ENCODE results near the gene DBN1. TPM values are rescaled to one million over a fixed set of nuclear protein-coding genes. Genes with fewer than 3 reads are reported as not detected.

DBN1 gene
- total and polyA plus RNA-seq, 2 donors (not counting 1 experiment from before 2014, with no cell fraction given), result 1.4 to 1.9 TPM

DNA sequence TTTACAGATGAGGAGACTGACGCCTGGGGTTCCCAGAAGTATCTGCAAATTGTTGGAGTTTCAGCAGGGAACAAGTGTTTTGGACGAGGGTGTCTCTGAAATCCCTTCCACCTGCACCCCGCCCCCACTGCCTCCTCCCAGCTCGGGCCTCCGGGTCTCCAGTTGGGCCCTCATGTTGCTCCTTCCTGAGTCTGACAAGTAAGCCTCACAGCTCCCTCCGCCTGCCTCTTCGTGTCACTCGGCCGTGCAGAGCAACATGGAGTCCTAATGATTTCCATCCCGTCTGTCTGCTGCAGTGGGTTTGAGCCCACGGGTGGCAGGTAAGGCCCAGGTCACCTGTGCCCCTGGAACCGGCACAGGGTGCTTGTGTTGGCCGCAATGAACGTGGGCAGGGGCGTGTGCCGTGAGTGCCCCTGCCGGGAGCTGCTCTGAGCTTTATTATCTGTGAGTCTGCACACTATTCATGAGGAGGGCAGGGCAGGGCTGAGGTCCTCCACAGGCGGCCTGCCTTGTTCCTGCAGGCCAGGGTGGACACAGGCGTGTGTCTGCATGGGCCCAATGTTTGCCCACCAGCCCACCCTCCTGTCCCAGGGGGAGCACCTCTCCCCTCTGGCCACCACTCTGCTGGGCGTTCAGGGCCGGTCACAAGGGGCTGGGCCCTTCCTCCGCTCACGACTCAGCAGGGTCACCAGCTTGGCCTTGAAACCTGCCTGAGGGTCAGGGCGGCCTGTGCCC, 30.1 kb upstream of the DBN1 start:
- Mint-ChIP-seq H3K9me3 (ENCODE audit: insufficient read depth) (no peaks in the 10 kb centered on the region), H3K27ac (no peak overlapping the region), H3K4me1 (peaks cover 59% of the 10 kb centered on the region), H3K4me3 (no peak overlapping the region), H3K27me3 (peaks cover under 1% of the 10 kb centered on the region)
- Histone ChIP-seq H3K9ac (ENCODE audit: low read length) (no peak overlapping the region), H3K9me3 (ENCODE audit: control extremely low read depth in 1 of 3, control insufficient read depth in 2 of 3, insufficient read depth in 1 of 3, low read length in 2 of 3) (peaks cover 0 to 2% (median 0%) of the 10 kb centered on the region in 3 donors), H3K4me2 (replicated peaks; ENCODE audit: low read depth, low read length, poor library complexity, severe bottlenecking) (no peak overlapping the region), H3K4me1 (ENCODE audit: control insufficient read depth in 2 of 2, insufficient read depth in 2 of 2, low read length in 2 of 2) (peaks cover 45 to 55% of the 10 kb centered on the region in 2 donors), H3K4me3 (ENCODE audit: control extremely low read depth in 1 of 5, extremely low read depth in 1 of 5, insufficient read depth in 1 of 5, low read depth in 2 of 5, low read length in 4 of 5) (no peak overlapping the region), H4K20me1 (ENCODE audit: control insufficient read depth, insufficient read depth, low read length, poor library complexity, severe bottlenecking) (peaks cover 48% of the 10 kb centered on the region), H3K27me3 (replicated peaks in 1 of 4; ENCODE audit: control extremely low read depth in 1 of 4, control insufficient read depth in 3 of 4, insufficient read depth in 4 of 4, low read length in 3 of 4) (peaks cover 0 to 4% (median 1%) of the 10 kb centered on the region in 4 experiments), H3K36me3 (replicated peaks in 1 of 2; ENCODE audit: control extremely low read depth in 1 of 2, control insufficient read depth in 1 of 2, extremely low read depth in 1 of 2, insufficient read depth in 2 of 2, low read length in 1 of 2) (peaks cover 0 to 39% of the 10 kb centered on the region in 2 experiments), H3K79me2 (ENCODE audit: control insufficient read depth, insufficient read depth, low read length) (peaks cover 16% of the 10 kb centered on the region), H2AFZ (ENCODE audit: insufficient read depth, low read depth, low read length, poor library complexity, severe bottlenecking) (no peak overlapping the region), H3K27ac (ENCODE audit: low read length in 2 of 2) (no peak overlapping the region)
- ChIA-PET POLR2A (interaction anchor here (0.5 kb wide), 1 partner anchor 46 kb away, joined by 3 read pairs; no protein-coding TSS in a partner anchor), CTCF (interaction anchor here (0.6 to 5.3 kb wide), 4 partner anchors 49 to 557 kb away, joined by 3 to 51 read pairs (median 18); no protein-coding TSS in a partner anchor)
- TF ChIP-seq EZH2 (IDR thresholded peaks at IDR 0.05; ENCODE audit: borderline replicate concordance, insufficient read depth, low read depth, low read length, poor library complexity, severe bottlenecking), result no peak
- no peak for TF ChIP-seq CTCF (IDR thresholded peaks at IDR 0.05)
- intact Hi-C loops (cut with micrococcal nuclease), result no loop called here
- peak; percentile 35 for DNase-seq
- no peak for ATAC-seq (ENCODE audit: low read depth)
- WGBS (ENCODE audit: insufficient coverage), result 90% methylated on average over 24 of the region's 24 CpGs

DNA sequence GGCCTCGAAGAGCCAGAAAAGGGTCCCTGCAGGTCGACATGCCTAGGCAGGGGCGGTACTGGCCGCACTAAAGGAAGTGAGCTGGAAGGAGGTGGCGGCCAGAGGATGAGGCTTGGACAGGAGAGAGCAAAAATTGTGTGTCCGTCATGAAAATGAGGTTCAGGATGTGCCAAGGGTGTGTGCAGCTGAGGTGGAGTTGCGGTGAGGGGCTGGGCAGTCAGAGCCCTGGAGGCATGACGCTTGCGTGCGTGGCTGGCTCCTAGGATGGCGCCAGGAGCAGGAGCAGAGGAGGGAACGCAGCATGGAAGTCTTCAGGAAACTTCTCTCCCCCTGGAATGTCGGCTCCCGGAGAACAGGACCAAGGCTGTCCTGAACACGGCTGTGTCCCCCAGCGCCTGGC, 29.5 kb upstream of the DBN1 start:
- intact Hi-C loops (cut with micrococcal nuclease), result no loop called here
- no peak overlapping the region for H3K9ac ChIP-seq (ENCODE audit: low read length)
- DNase-seq (no peak), ATAC-seq (ENCODE audit: low read depth) (no peak)
- POLR2A ChIA-PET, result interaction anchor here (0.5 kb wide), 1 partner anchor 45 kb away, joined by 3 read pairs; no protein-coding TSS in a partner anchor
- CTCF ChIA-PET, result interaction anchor here (0.8 to 5.7 kb wide), 8 partner anchors 6 to 193 kb away, joined by 3 to 70 read pairs (median 14); partner anchors contain the start of genes DDX41 and DOK3
- Mint-ChIP-seq H3K4me3 (no peak overlapping the region), H3K4me1 (peaks cover 59% of the 10 kb centered on the region), H3K27me3 (peaks cover 3% of the 10 kb centered on the region), H3K27ac (peak overlapping the region; percentile 72), H3K9me3 (ENCODE audit: insufficient read depth) (no peaks in the 10 kb centered on the region)
- WGBS (ENCODE audit: insufficient coverage), result 90% methylated on average over 16 of the region's 16 CpGs
- peak overlapping the region; percentile 73 for H3K4me2 ChIP-seq (replicated peaks; ENCODE audit: low read depth, low read length, poor library complexity, severe bottlenecking)
- no peak overlapping the region for H3K4me3 ChIP-seq (ENCODE audit: control extremely low read depth in 1 of 5, extremely low read depth in 1 of 5, insufficient read depth in 1 of 5, low read depth in 2 of 5, low read length in 4 of 5)
- H4K20me1 ChIP-seq (ENCODE audit: control insufficient read depth, insufficient read depth, low read length, poor library complexity, severe bottlenecking), result peaks cover 46% of the 10 kb centered on the region
- H2AFZ ChIP-seq (ENCODE audit: insufficient read depth, low read depth, low read length, poor library complexity, severe bottlenecking), result no peak overlapping the region
- H3K27me3 ChIP-seq (replicated peaks in 1 of 4; ENCODE audit: control extremely low read depth in 1 of 4, control insufficient read depth in 3 of 4, insufficient read depth in 4 of 4, low read length in 3 of 4), result peaks cover 0 to 10% (median 4%) of the 10 kb centered on the region in 4 experiments
- H3K4me1 ChIP-seq (ENCODE audit: control insufficient read depth in 2 of 2, insufficient read depth in 2 of 2, low read length in 2 of 2), result peaks cover 45 to 55% of the 10 kb centered on the region in 2 donors
- H3K9me3 ChIP-seq (ENCODE audit: control extremely low read depth in 1 of 3, control insufficient read depth in 2 of 3, insufficient read depth in 1 of 3, low read length in 2 of 3), result peaks cover 0 to 8% (median 0%) of the 10 kb centered on the region in 3 donors
- H3K27ac ChIP-seq (ENCODE audit: low read length in 2 of 2), result no peak overlapping the region
- H3K79me2 ChIP-seq (ENCODE audit: control insufficient read depth, insufficient read depth, low read length), result peaks cover 14% of the 10 kb centered on the region
- H3K36me3 ChIP-seq (replicated peaks in 1 of 2; ENCODE audit: control extremely low read depth in 1 of 2, control insufficient read depth in 1 of 2, extremely low read depth in 1 of 2, insufficient read depth in 2 of 2, low read length in 1 of 2), result peaks cover 0 to 39% of the 10 kb centered on the region in 2 experiments
- TF ChIP-seq CTCF (IDR thresholded peaks at IDR 0.05) (no peak), EZH2 (IDR thresholded peaks at IDR 0.05; ENCODE audit: borderline replicate concordance, insufficient read depth, low read depth, low read length, poor library complexity, severe bottlenecking) (no peak)

All from B cell (primary cell).